ENCODE results near the gene SPACA1.
A peak's percentile ranks its signal among the peaks of the same experiment; 100 is the strongest.

Gene SPACA1

GRCh38 chr6:88107241-88107640 lies 59.6 kb downstream of the SPACA1 start:
- no peak for DNase-seq

DNA sequence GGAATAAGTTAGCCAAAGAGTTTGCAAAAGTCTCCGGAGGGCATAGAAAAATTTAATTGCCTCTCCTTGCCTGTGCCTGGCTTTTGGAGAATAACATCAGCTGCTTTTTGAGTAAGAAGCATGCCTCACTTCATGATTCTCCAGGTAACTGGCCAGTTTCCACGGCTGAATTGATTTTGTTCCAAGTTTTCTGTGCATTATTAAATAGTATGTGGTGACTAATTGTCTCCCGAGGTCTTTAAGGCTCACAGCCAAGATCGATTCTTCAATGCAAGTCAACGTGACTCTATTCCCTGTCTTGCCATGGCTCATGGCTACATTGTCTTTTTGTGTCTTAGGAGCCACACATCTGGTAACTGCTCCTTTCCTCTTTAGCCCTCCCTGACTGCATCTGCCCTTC lies 64.3 kb downstream of the SPACA1 start:
- peak in 1 of 2 experiments; percentile 84 for DNase-seq

DNA sequence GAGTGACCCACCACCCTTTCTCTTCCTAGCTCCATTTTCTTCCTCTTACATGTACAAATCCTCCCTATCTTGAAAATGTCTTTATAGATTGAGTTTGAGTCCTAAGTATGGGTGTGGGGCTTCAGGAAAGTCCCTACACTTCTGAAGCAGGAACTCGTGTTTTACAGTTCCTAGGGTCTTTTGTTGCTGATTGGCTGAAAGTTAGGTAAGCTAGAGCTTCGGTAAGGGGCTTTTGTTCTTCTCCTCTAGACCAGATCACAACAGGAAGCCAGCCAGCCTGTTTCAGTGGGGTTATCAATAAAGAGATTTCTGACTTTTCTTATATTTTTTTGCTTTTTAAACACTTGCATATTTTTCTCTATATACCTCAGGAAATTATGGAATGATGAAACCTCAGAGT lies 67.2 kb downstream of the SPACA1 start:
- DNase-seq: no peak

- no peak for DNase-seq
Measured at GRCh38 chr6:88115307-88115706, 67.7 kb downstream of the SPACA1 start.

DNA sequence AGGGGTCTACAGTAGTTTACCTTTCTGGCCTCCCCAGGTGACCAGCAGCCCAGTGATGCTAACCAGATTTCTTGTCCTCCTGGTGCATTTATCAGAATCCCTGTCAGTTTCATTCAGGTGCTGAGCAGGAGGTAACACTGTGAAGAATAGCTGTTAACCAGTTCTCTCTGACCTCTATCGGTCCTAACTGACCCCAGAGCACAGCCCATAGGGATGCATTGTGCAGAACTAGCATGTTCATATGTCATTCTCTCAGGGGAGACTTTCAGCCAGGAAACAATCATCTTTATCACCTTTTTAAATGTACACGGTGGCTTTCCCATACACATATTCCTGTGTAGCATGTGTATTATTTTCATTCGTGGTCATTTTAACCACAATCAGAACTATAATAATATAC lies 68.6 kb downstream of the SPACA1 start:
- no peak for DNase-seq
